A549 treated with AZD9567 at 1 μM for 4 hours (cell line): Measurements from ENCODE around the gene DLST. TPM values are rescaled to one million over a fixed set of nuclear protein-coding genes. Genes with fewer than 3 reads are reported as not detected.

Experiments used
- total RNA-seq: library from RNA; stranded (reverse); fragments of 200-300 nt; extraction: Qiagen RNA extraction; gene quantifications from 5 replicates; pipeline ENCODE4 v1.2.3, GENCODE V29; 2022; ENCODE audit not compliant: insufficient read depth

The DLST gene
- 100 to 126 TPM (median 102 TPM) in 5 replicates for total RNA-seq

GRCh38 chr14:74881431-74882102 lies at the start of gene DLST:
Gene DLST, plus strand, starts transcription at chr14:74881916. Its CDS starts 38 bp downstream, at chr14:74881954.

DNA sequence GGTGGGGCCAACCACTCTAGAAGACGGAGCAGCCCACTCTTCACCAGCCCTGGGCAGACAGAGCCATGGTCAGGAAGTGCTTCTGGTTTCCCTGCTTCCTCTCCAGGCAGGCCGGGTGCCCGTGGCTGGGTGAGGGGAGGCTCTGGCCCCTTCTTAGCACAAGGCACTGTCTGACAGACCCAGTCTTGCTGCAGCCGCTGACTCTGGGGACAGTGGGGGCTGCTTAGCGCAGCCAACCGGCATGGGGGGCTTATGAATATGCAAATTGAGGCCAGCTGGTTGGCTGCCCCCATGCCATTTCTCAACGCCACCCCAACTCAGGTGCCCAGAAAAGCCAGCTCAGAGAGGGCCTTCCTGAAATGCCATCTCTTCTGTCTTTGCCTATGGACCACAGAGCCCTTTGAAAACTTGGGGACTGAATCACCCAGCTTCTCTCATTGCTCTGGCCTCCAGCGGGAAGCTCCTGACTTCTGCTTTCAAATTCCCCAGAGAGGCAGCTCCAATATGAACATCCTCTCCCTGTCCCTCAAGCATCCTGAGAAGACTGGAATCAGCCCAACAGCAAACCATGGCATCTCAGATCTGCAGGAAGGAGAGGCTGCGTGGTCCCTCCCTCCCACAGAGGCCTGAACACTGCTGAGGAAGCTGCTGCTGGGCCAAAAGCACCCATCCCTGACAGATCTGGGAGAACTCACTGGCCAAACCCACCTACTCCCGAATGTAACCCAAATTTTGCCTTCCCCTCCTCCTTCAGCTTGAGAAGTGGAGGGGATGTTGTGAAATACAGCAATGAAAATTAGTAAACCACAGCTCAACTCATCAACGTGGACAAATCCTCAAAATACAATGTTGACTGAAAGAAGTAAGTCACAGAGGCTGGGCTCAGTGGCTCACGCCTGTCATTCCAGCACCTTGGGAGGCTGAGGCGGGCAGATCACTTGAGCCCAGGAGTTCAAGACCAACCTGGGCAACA lies 5.5 kb upstream of the DLST start, which contains the start of gene PROX2:
TSS of gene PROX2 (minus strand) at position 205 of the 973 bp plus-strand sequence. CDS start 12,311 bp downstream, outside the sequence.

DNA sequence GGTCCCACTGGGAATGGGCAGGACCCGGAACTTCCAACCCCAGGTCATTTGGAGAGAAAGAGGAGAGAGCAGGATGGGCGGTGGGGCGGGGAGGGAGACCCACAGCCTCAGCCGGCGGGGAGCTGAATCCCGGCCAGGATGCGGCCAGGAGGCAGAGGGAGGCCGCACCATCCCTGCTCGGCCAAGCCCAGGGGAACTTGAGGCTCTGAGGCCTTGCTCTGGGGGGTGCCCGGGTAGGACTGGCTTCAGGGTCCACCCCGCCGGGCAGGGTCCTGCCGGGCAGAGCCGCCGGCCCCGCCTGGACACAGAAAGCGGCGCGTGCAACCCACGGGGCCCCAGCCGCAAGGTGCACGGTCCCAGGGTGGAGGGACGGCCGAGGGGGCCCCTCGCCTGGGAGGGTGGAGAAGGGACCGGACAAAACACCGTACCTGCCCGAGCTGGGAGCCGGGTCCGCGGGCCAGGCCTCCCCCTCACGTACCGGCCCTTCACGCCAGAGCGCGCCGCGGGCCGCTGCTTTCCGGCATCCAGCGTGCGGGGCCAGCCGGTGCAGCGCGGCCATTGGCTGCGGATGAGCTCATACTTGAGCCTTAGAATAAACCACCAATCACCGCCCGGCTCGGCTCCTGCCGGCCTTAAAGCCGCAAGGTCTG lies 41.2 kb downstream of the DLST start, which contains the start of gene RPS6KL1:
TSS of gene RPS6KL1 (minus strand) at position 509 of the 650 bp plus-strand sequence. CDS start 1,719 bp downstream, outside the sequence.

Other genes with a start within 250 kb of the DLST start
- 19.8 to 27.4 TPM (median 25.8 TPM) in 5 replicates for gene AREL1, start 168.8 kb upstream of the DLST start, total RNA-seq
- gene FCF1, start 168.8 kb upstream of the DLST start, total RNA-seq: 44.0 to 48.6 TPM (median 46.9 TPM) in 5 replicates
- 34.0 to 39.0 TPM (median 35.8 TPM) in 5 replicates for gene YLPM1, start 118.6 kb upstream of the DLST start, total RNA-seq
- gene PROX2, start 5.8 kb upstream of the DLST start, total RNA-seq: not detected in 5 replicates
- gene RPS6KL1, start 41.3 kb downstream of the DLST start, total RNA-seq: 0.38 to 0.51 TPM (median 0.40 TPM) in 4 of 5 replicates, not detected in the other
- 3.0 to 5.3 TPM (median 4.1 TPM) in 5 replicates for gene PGF, start 73.7 kb downstream of the DLST start, total RNA-seq
- 81.7 to 98.3 TPM (median 84.0 TPM) in 5 replicates for gene EIF2B2, start 121.0 kb downstream of the DLST start, total RNA-seq
- 15.9 to 22.1 TPM (median 18.5 TPM) in 5 replicates for gene MLH3, start 169.6 kb downstream of the DLST start, total RNA-seq
- 21.9 to 27.6 TPM (median 26.0 TPM) in 5 replicates for gene ACYP1, start 182.1 kb downstream of the DLST start, total RNA-seq
- gene ZC2HC1C, start 187.7 kb downstream of the DLST start, total RNA-seq: 2.6 to 6.9 TPM (median 3.6 TPM) in 5 replicates
- 28.5 to 37.9 TPM (median 35.4 TPM) in 5 replicates for gene NEK9, start 245.1 kb downstream of the DLST start, total RNA-seq